Panc1 (cell line): ENCODE data around the gene ANKRD13A. TPM values are rescaled to one million over a fixed set of nuclear protein-coding genes. Genes with fewer than 3 reads are reported as not detected.

Source experiments
- ATAC-seq: fragments of 200-7000 bp; cut with Tn5 transposase; 2 replicates; pipeline ENCODE4 v1.9.1; 2020; ENCODE audit warnings: mild to moderate bottlenecking, moderate library complexity
- BruUV-seq: library from RNA; stranded (reverse); fragments of 400-500 nt; replicated peaks from 2 replicates; lab custom pipeline; 2021; lab: Mats Ljungman, UMichigan
- CTCF ChIA-PET: fragments of 300-600 bp; sonication (Branson Sonifier 250); formaldehyde crosslinking; loops from one replicate; lab custom pipeline; 2022; ENCODE audit warnings: antibody characterized with exemption; lab: Charles Lee
- POLR2A ChIA-PET: fragments of 300-600 bp; sonication (Branson Sonifier 250); formaldehyde crosslinking; loops from one replicate; lab custom pipeline; 2022; ENCODE audit warnings: antibody characterized with exemption; lab: Charles Lee
- DNase-seq: peaks from one replicate; pipeline ENCODE4 v3.0.0-alpha.2; 2010; ENCODE audit warnings: low read depth, low spot score
- H3K27ac ChIP-seq: 2 replicates; pipeline ENCODE4 v1.5.1; 2011; ENCODE audit warnings: mild to moderate bottlenecking, low read length, inconsistent platforms
- H3K27me3 ChIP-seq: fragments of 200-500 bp; sonication (Bioruptor generic); 2 replicates; pipeline ENCODE4 v1.6.0; 2014; ENCODE audit warnings: low read length, inconsistent platforms; ENCODE audit not compliant: control insufficient read depth, insufficient read depth
- H3K36me3 ChIP-seq: fragments of 200-500 bp; sonication (Bioruptor generic); 2 replicates; pipeline ENCODE4 v1.5.1; 2014; ENCODE audit warnings: inconsistent platforms, mild to moderate bottlenecking, low read length, moderate library complexity; ENCODE audit not compliant: control insufficient read depth, insufficient read depth
- H3K4me1 ChIP-seq: 2 replicates; pipeline ENCODE4 v1.5.1; 2011; ENCODE audit warnings: inconsistent platforms, mild to moderate bottlenecking, low read length, moderate library complexity; ENCODE audit not compliant: control insufficient read depth, insufficient read depth
- H3K4me3 ChIP-seq, 2 experiments: 2 replicates each; pipeline ENCODE4 v1.5.1; 2011 to 2012; ENCODE audit warnings: low read depth in 2 of 2, low read length in 2 of 2, mild to moderate bottlenecking in 2 of 2, inconsistent platforms in 1 of 2, moderate library complexity in 1 of 2
- H3K9me3 ChIP-seq: fragments of 200-500 bp; sonication (Bioruptor generic); 2 replicates; pipeline ENCODE4 v1.5.1; 2014; ENCODE audit warnings: low read depth, mild to moderate bottlenecking, inconsistent platforms, low read length, moderate library complexity; ENCODE audit not compliant: control insufficient read depth, insufficient read depth
- POLR2AphosphoS5 ChIP-seq: IDR thresholded peaks from 2 replicates; pipeline ENCODE4 v1.6.1; 2012; ENCODE audit warnings: mild to moderate bottlenecking, low read depth, low read length, moderate library complexity
- SIN3A ChIP-seq: IDR thresholded peaks from 2 replicates; pipeline ENCODE4 v1.6.1; 2012; ENCODE audit warnings: low read depth, mild to moderate bottlenecking, low read length, moderate library complexity, borderline replicate concordance; ENCODE audit not compliant: insufficient read depth
- TCF7L2 ChIP-seq: IDR thresholded peaks from 2 replicates; pipeline ENCODE4 v1.6.1; 2011; ENCODE audit warnings: mild to moderate bottlenecking, low read depth, low read length, inconsistent platforms
- in situ Hi-C: cut with HindIII; loops from 2 replicates; pipeline ENCODE4 v1.10.0; 2016; ENCODE audit warnings: low sequenced_read_pairs, low pct_unique_long_range_greater_than_20kb
- intact Hi-C: fragments of 100-400 bp; cut with micrococcal nuclease; formaldehyde crosslinking; loops from one replicate; pipeline ENCODE4 v1.10.0; 2022; ENCODE audit not compliant: unreplicated experiment
- total RNA-seq: library from RNA; stranded (reverse); gene quantifications from one replicate; pipeline ENCODE4 v1.2.1, GENCODE V29; 2021; ENCODE audit not compliant: unreplicated experiment
- TF ChIP-seq, protein P1 (sequence below), 2 experiments: IDR thresholded peaks; 2 replicates each; pipeline ENCODE4 v1.6.1; 2011 to 2012; ENCODE audit warnings: low read depth in 2 of 2, control low read depth in 1 of 2, low read length in 1 of 2, mild to moderate bottlenecking in 1 of 2, moderate library complexity in 1 of 2; ENCODE audit not compliant: insufficient read depth in 1 of 2
- TF ChIP-seq, protein P2 (sequence below): fragments of 450-650 bp; IDR thresholded peaks from 2 replicates; pipeline ENCODE4 v1.5.1; 2017; ENCODE audit warnings: mild to moderate bottlenecking

The ANKRD13A gene
- total RNA-seq, 1 experiment from 2014 or later, result 34.4 TPM

DNA sequence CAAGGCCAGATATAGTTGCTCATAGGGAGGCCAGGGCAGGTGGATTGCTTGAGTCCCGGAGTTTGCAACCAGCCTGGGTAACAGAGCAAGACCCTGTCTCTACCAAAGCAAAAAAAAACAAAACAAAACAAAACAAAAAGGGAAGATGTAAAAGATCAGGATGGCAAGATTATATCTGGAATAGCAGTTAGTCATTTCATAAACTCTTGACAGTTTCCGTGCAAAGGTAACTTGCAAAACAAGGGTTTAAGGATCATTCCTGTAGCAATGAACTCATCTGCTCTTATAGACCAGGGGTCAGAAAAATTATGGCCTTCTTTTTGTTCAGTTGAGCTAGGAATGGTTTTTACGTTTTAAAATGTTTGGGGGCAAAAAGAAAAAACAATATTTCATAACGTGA, 32.7 kb upstream of the ANKRD13A start:
- Histone ChIP-seq H3K36me3 (peaks cover 3% of the 10 kb centered on the region; the same call in 1 of the 2 replicates), H3K27ac (no peak overlapping the region), H3K4me1 (no peaks in the 10 kb centered on the region), H3K4me3 (no peak overlapping the region), H3K27me3 (no peaks in the 10 kb centered on the region), H3K9me3 (no peaks in the 10 kb centered on the region)
- DNase-seq, result no peak
- ChIA-PET POLR2A (no interaction called here), CTCF (no interaction called here)
- no peak for ATAC-seq
- intact Hi-C loops (no loop called here), in situ Hi-C loops (no loop called here)
- no TSS peak for BruUV-seq
- TF ChIP-seq SIN3A (no peak), POLR2AphosphoS5 (no peak), TCF7L2 (no peak)
- TF ChIP-seq, protein P1, sequence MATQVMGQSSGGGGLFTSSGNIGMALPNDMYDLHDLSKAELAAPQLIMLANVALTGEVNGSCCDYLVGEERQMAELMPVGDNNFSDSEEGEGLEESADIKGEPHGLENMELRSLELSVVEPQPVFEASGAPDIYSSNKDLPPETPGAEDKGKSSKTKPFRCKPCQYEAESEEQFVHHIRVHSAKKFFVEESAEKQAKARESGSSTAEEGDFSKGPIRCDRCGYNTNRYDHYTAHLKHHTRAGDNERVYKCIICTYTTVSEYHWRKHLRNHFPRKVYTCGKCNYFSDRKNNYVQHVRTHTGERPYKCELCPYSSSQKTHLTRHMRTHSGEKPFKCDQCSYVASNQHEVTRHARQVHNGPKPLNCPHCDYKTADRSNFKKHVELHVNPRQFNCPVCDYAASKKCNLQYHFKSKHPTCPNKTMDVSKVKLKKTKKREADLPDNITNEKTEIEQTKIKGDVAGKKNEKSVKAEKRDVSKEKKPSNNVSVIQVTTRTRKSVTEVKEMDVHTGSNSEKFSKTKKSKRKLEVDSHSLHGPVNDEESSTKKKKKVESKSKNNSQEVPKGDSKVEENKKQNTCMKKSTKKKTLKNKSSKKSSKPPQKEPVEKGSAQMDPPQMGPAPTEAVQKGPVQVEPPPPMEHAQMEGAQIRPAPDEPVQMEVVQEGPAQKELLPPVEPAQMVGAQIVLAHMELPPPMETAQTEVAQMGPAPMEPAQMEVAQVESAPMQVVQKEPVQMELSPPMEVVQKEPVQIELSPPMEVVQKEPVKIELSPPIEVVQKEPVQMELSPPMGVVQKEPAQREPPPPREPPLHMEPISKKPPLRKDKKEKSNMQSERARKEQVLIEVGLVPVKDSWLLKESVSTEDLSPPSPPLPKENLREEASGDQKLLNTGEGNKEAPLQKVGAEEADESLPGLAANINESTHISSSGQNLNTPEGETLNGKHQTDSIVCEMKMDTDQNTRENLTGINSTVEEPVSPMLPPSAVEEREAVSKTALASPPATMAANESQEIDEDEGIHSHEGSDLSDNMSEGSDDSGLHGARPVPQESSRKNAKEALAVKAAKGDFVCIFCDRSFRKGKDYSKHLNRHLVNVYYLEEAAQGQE (IDR thresholded peaks at IDR 0.05; ENCODE audit: insufficient read depth in 1 of 2, low read depth in 2 of 2, low read length in 1 of 2), result no peak
- TF ChIP-seq, protein P2, sequence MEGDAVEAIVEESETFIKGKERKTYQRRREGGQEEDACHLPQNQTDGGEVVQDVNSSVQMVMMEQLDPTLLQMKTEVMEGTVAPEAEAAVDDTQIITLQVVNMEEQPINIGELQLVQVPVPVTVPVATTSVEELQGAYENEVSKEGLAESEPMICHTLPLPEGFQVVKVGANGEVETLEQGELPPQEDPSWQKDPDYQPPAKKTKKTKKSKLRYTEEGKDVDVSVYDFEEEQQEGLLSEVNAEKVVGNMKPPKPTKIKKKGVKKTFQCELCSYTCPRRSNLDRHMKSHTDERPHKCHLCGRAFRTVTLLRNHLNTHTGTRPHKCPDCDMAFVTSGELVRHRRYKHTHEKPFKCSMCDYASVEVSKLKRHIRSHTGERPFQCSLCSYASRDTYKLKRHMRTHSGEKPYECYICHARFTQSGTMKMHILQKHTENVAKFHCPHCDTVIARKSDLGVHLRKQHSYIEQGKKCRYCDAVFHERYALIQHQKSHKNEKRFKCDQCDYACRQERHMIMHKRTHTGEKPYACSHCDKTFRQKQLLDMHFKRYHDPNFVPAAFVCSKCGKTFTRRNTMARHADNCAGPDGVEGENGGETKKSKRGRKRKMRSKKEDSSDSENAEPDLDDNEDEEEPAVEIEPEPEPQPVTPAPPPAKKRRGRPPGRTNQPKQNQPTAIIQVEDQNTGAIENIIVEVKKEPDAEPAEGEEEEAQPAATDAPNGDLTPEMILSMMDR, result no peak

DNA sequence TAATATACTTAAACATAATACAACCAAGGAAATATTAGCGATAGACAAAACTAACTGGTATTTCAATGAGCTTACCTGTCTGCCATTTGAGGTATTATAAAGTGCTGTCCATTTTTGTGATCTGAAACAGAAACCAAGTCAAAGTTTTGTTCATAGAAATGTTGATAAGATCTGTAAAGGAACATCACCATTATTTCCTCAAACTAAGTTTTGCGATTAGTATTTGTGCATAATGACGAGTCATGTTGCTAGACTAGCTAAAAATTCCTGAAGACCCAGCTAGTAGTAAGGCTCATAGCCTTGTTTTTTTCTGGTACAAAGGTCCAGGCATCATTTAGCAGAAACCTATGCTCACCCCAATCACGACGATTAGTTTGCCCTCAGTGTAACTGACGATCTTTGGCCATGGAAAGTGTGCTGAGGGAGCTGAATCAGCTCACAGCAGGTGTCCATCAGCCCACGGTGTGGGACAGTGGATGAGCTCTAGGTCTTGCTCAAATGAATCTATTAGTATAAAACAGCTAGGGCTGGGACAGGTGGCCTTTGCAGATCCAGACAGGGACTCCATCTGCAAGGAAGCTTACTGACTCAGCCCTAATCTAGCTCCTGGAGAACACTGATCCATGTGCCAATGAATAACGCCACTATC, 31.7 kb upstream of the ANKRD13A start:
- in situ Hi-C loops, result no loop called here
- Histone ChIP-seq H3K4me1 (no peaks in the 10 kb centered on the region), H3K4me3 (no peak overlapping the region), H3K9me3 (no peaks in the 10 kb centered on the region), H3K27me3 (no peaks in the 10 kb centered on the region), H3K36me3 (peaks cover 3% of the 10 kb centered on the region; the same call in 1 of the 2 replicates), H3K27ac (no peak overlapping the region)
- no TSS peak for BruUV-seq
- DNase-seq (no peak), ATAC-seq (peak; percentile 65)
- ChIA-PET POLR2A (no interaction called here), CTCF (interaction anchor here (0.5 kb wide), 1 partner anchor 95 kb away, joined by 3 read pairs; no protein-coding TSS in a partner anchor)
- intact Hi-C loops, result no loop called here
- TF ChIP-seq POLR2AphosphoS5 (no peak), TCF7L2 (no peak), SIN3A (no peak)
- TF ChIP-seq, protein P2, result no peak
- TF ChIP-seq, protein P1 (IDR thresholded peaks at IDR 0.05; ENCODE audit: insufficient read depth in 1 of 2, low read depth in 2 of 2, low read length in 1 of 2), result no peak
